SK-N-SH treated with all-trans-retinoic acid at 6 μM for 48 hours (cell line): ENCODE data around the gene RNU5D-1.

Experiments
- CSRNP3 ChIP-seq: fragments of 250-450 bp; sonication (Bioruptor Pico); IDR thresholded peaks from 2 replicates; pipeline ENCODE4 v1.5.1; 2021; ENCODE audit warnings: mild to moderate bottlenecking, moderate library complexity
- GLIS3 ChIP-seq: fragments of 250-450 bp; sonication (Bioruptor Pico); IDR thresholded peaks from 2 replicates; pipeline ENCODE4 v1.5.0; 2020; ENCODE audit warnings: mild to moderate bottlenecking, moderate library complexity
- ISL1 ChIP-seq: fragments of 250-450 bp; sonication (Bioruptor Pico); IDR thresholded peaks from 2 replicates; pipeline ENCODE4 v2.1.2; 2022; ENCODE audit warnings: mild to moderate bottlenecking, moderate library complexity
- PATZ1 ChIP-seq: fragments of 250-450 bp; sonication (Bioruptor Pico); IDR thresholded peaks from 2 replicates; pipeline ENCODE4 v1.8.0; 2020; ENCODE audit warnings: mild to moderate bottlenecking, moderate library complexity, borderline replicate concordance
- TOX ChIP-seq: fragments of 250-450 bp; sonication (Bioruptor Pico); IDR thresholded peaks from 2 replicates; pipeline ENCODE4 v1.8.0; 2021; ENCODE audit warnings: mild to moderate bottlenecking, moderate library complexity, borderline replicate concordance
- TSHZ2 ChIP-seq: fragments of 250-450 bp; sonication (Bioruptor Pico); IDR thresholded peaks from 2 replicates; pipeline ENCODE4 v1.5.0; 2020; ENCODE audit warnings: mild to moderate bottlenecking, moderate library complexity
- ZFP3 ChIP-seq: fragments of 250-450 bp; sonication (Bioruptor Pico); IDR thresholded peaks from 2 replicates; pipeline ENCODE4 v1.5.0; 2020; ENCODE audit warnings: mild to moderate bottlenecking, moderate library complexity
- ZFP30 ChIP-seq: fragments of 450-650 bp; formaldehyde crosslinking; IDR thresholded peaks from 2 replicates; pipeline ENCODE4 v1.5.0; 2022; ENCODE audit warnings: mild to moderate bottlenecking, moderate library complexity
- ZNF8 ChIP-seq: fragments of 450-650 bp; formaldehyde crosslinking; IDR thresholded peaks from 2 replicates; pipeline ENCODE4 v1.5.0; 2020; ENCODE audit warnings: mild to moderate bottlenecking, moderate library complexity

GRCh38 chr1:44760876-44761275 lies 29.9 kb upstream of the RNU5D-1 start:
- TF ChIP-seq TSHZ2 (CRISPR knock-in tag) = no peak
- TF ChIP-seq GLIS3 (CRISPR knock-in tag) = no peak
- no peak for TF ChIP-seq PATZ1
- no peak for TF ChIP-seq CSRNP3 (CRISPR knock-in tag)
- no peak for TF ChIP-seq ZFP3 (CRISPR knock-in tag)
- no peak for TF ChIP-seq TOX (CRISPR knock-in tag)
- TF ChIP-seq ZNF8 = no peak
- no peak for TF ChIP-seq ISL1
- no peak for TF ChIP-seq ZFP30 (CRISPR knock-in tag)
